HEK293 (cell line): Measurements from ENCODE around the gene RAB28.

Source experiments
- CTCF ChIA-PET: fragments of 350-600 bp; formaldehyde crosslinking; extraction: SDS; loops from one replicate; lab custom pipeline; 2021; ENCODE audit warnings: antibody characterized with exemption; lab: Yijun Ruan, JAX
- POLR2A ChIA-PET: fragments of 300-600 bp; formaldehyde crosslinking; extraction: SDS; loops from one replicate; lab custom pipeline; 2020; ENCODE audit warnings: antibody characterized with exemption, inconsistent platforms; lab: Yijun Ruan, JAX
- H3K27ac ChIP-seq: fragments of 200-500 bp; sonication (Bioruptor generic); 2 replicates; pipeline ENCODE4 v1.5.1; 2014; ENCODE audit warnings: low read depth, low read length, control low read depth, inconsistent platforms; ENCODE audit errors: extremely low read depth
- H3K36me3 ChIP-seq, 2 experiments: fragments of 200-500 bp in 1 of 2; sonication (Bioruptor generic) in 1 of 2; 1 replicate in 1 of 2; 2 replicates in 1 of 2; pipeline ENCODE4 v1.5.1; 2014 to 2017; ENCODE audit warnings: inconsistent platforms in 2 of 2, low read length in 2 of 2; ENCODE audit not compliant: control insufficient read depth in 2 of 2, insufficient read depth in 1 of 2
- H3K4me1 ChIP-seq: fragments of 200-500 bp; sonication (Bioruptor generic); 2 replicates; pipeline ENCODE4 v1.5.1; 2014; ENCODE audit warnings: mild to moderate bottlenecking, low read length, inconsistent platforms; ENCODE audit not compliant: control insufficient read depth, insufficient read depth
- H3K4me3 ChIP-seq: 2 replicates; pipeline ENCODE4 v1.5.1; 2011; ENCODE audit warnings: low read depth, mild to moderate bottlenecking, control low read depth, low read length, moderate library complexity
- H3K9me3 ChIP-seq: fragments of 200-500 bp; sonication (Bioruptor generic); 2 replicates; pipeline ENCODE4 v1.5.1; 2014; ENCODE audit warnings: low read depth, low read length, inconsistent platforms; ENCODE audit not compliant: control insufficient read depth, insufficient read depth
- GFI1B ChIP-seq: fragments of 450-650 bp; formaldehyde crosslinking; IDR thresholded peaks from 2 replicates; pipeline ENCODE4 v1.5.1; 2016; ENCODE audit warnings: missing biosample characterization, missing genetic modification characterization
- GLI2 ChIP-seq: fragments of 450-650 bp; formaldehyde crosslinking; IDR thresholded peaks from 2 replicates; pipeline ENCODE4; 2017; ENCODE audit warnings: missing biosample characterization, missing genetic modification characterization, low read depth, borderline replicate concordance
- GLIS2 ChIP-seq: fragments of 450-650 bp; formaldehyde crosslinking; IDR thresholded peaks from 2 replicates; pipeline ENCODE4 v1.5.1; 2016; ENCODE audit warnings: missing biosample characterization, missing genetic modification characterization
- HOXA7 ChIP-seq: sonication (generic); formaldehyde crosslinking; IDR thresholded peaks from 2 replicates; pipeline ENCODE4 v1.8.1; 2022; ENCODE audit warnings: missing genetic modification reagents, borderline replicate concordance
- IKZF3 ChIP-seq: fragments of 450-650 bp; IDR thresholded peaks from 2 replicates; pipeline ENCODE4 v1.5.0; 2018; ENCODE audit warnings: missing biosample characterization, mild to moderate bottlenecking, missing genetic modification characterization, moderate library complexity
- KLF8 ChIP-seq: fragments of 450-650 bp; formaldehyde crosslinking; IDR thresholded peaks from 2 replicates; pipeline ENCODE4 v1.5.1; 2016; ENCODE audit warnings: missing biosample characterization, missing genetic modification characterization
- SALL2 ChIP-seq: fragments of 450-650 bp; formaldehyde crosslinking; IDR thresholded peaks from 2 replicates; pipeline ENCODE4 v1.5.0; 2017; ENCODE audit warnings: missing biosample characterization, mild to moderate bottlenecking, missing genetic modification characterization, borderline replicate concordance
- TCF7L2 ChIP-seq: IDR thresholded peaks from 2 replicates; pipeline ENCODE4 v1.6.1; 2011; ENCODE audit warnings: low read depth, mild to moderate bottlenecking, inconsistent platforms, low read length, moderate library complexity, borderline replicate concordance
- ZNF10 ChIP-seq: fragments of 450-650 bp; formaldehyde crosslinking; IDR thresholded peaks from 2 replicates; pipeline ENCODE4 v1.5.1; 2017; ENCODE audit warnings: missing biosample characterization, missing genetic modification characterization
- ZNF133 ChIP-seq: fragments of 450-650 bp; formaldehyde crosslinking; IDR thresholded peaks from 2 replicates; pipeline ENCODE4 v1.5.1; 2016; ENCODE audit warnings: missing biosample characterization, missing genetic modification characterization
- ZNF2 ChIP-seq: fragments of 450-650 bp; formaldehyde crosslinking; IDR thresholded peaks from 2 replicates; pipeline ENCODE4 v1.5.1; 2016; ENCODE audit warnings: missing biosample characterization, missing genetic modification characterization
- ZNF266 ChIP-seq: fragments of 450-650 bp; formaldehyde crosslinking; IDR thresholded peaks from 2 replicates; pipeline ENCODE4 v1.5.1; 2016; ENCODE audit warnings: missing biosample characterization, missing genetic modification characterization, low read depth
- ZNF341 ChIP-seq: fragments of 450-650 bp; formaldehyde crosslinking; IDR thresholded peaks from 2 replicates; pipeline ENCODE4; 2016; ENCODE audit warnings: low read depth, missing biosample characterization, missing genetic modification characterization
- ZNF354C ChIP-seq: fragments of 450-650 bp; formaldehyde crosslinking; IDR thresholded peaks from 2 replicates; pipeline ENCODE4 v1.5.1; 2016; ENCODE audit warnings: missing biosample characterization, missing genetic modification characterization, low read depth, borderline replicate concordance
- ZNF473 ChIP-seq: fragments of 450-650 bp; formaldehyde crosslinking; IDR thresholded peaks from 2 replicates; pipeline ENCODE4 v1.5.1; 2017; ENCODE audit warnings: missing biosample characterization, missing genetic modification characterization
- ZNF585B ChIP-seq: fragments of 450-650 bp; formaldehyde crosslinking; IDR thresholded peaks from 2 replicates; pipeline ENCODE4 v1.5.1; 2016; ENCODE audit warnings: missing biosample characterization, missing genetic modification characterization
- ZNF621 ChIP-seq: fragments of 450-650 bp; formaldehyde crosslinking; IDR thresholded peaks from 2 replicates; pipeline ENCODE4 v1.5.1; 2017; ENCODE audit warnings: missing biosample characterization, missing genetic modification characterization
- ZNF768 ChIP-seq: fragments of 450-650 bp; formaldehyde crosslinking; IDR thresholded peaks from 2 replicates; pipeline ENCODE4 v1.5.1; 2018; ENCODE audit warnings: missing biosample characterization, mild to moderate bottlenecking, missing genetic modification characterization
- ZNF776 ChIP-seq: fragments of 450-650 bp; formaldehyde crosslinking; IDR thresholded peaks from 2 replicates; pipeline ENCODE4 v1.5.0; 2017; ENCODE audit warnings: missing biosample characterization, missing genetic modification characterization, borderline replicate concordance
- ZNF785 ChIP-seq: fragments of 450-650 bp; formaldehyde crosslinking; IDR thresholded peaks from 2 replicates; pipeline ENCODE4 v1.5.1; 2016; ENCODE audit warnings: missing biosample characterization, missing genetic modification characterization
- ZNF792 ChIP-seq: fragments of 450-650 bp; formaldehyde crosslinking; IDR thresholded peaks from 2 replicates; pipeline ENCODE4 v1.5.1; 2016; ENCODE audit warnings: missing biosample characterization, missing genetic modification characterization
- ZNF843 ChIP-seq: fragments of 450-650 bp; formaldehyde crosslinking; IDR thresholded peaks from 2 replicates; pipeline ENCODE4 v1.5.1; 2016; ENCODE audit warnings: missing biosample characterization, missing genetic modification characterization
- TF ChIP-seq, protein P1 (sequence below): fragments of 450-650 bp; formaldehyde crosslinking; IDR thresholded peaks from 2 replicates; pipeline ENCODE4 v1.5.1; 2016; ENCODE audit warnings: missing biosample characterization, missing genetic modification characterization
- TF ChIP-seq, protein P2 (sequence below): fragments of 450-650 bp; formaldehyde crosslinking; IDR thresholded peaks from 2 replicates; pipeline ENCODE4 v1.5.1; 2016; ENCODE audit warnings: missing biosample characterization, missing genetic modification characterization
- TF ChIP-seq, protein P3 (sequence below): fragments of 450-650 bp; formaldehyde crosslinking; IDR thresholded peaks from 2 replicates; pipeline ENCODE4 v1.5.1; 2016; ENCODE audit warnings: missing biosample characterization, missing genetic modification characterization
- TF ChIP-seq, protein P4 (sequence below): fragments of 450-650 bp; formaldehyde crosslinking; IDR thresholded peaks from 2 replicates; pipeline ENCODE4 v1.5.1; 2017; ENCODE audit warnings: missing biosample characterization, missing genetic modification characterization
- TF ChIP-seq, protein P5 (sequence below): fragments of 450-650 bp; formaldehyde crosslinking; IDR thresholded peaks from 2 replicates; pipeline ENCODE4 v1.5.1; 2017; ENCODE audit warnings: missing biosample characterization, missing genetic modification characterization

Gene RAB28

DNA sequence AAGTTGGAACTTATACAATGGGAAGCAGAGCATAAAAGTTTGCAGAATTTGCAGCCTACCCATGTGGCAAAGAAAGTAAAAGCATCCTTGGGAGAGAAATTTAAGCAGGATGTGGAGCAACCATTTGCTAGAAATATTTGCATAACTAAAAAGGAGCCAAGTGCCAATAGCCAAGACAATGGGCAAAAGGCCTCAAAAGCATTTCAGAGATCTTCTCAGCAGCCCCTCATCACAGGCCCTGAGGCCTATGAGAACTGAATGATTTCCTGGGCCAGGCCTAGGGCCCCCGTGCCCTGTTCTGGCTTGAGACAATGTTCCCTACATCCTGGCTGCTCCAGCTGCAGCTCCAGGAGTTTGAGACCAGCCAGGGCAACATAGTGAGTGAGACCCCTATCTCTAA lies 25.3 kb upstream of the RAB28 start:
- TF ChIP-seq ZNF792 (tag by site-specific recombination) (no peak), GLI2 (tag by site-specific recombination) (no peak), SALL2 (tag by site-specific recombination) (no peak), ZNF843 (tag by site-specific recombination) (no peak), ZNF585B (tag by site-specific recombination) (no peak), HOXA7 (no peak), TCF7L2 (no peak), ZNF776 (no peak), ZNF133 (no peak), ZNF266 (tag by site-specific recombination) (no peak), GLIS2 (tag by site-specific recombination) (no peak), ZNF2 (tag by site-specific recombination) (no peak), ZNF473 (tag by site-specific recombination) (no peak), IKZF3 (no peak), ZNF621 (tag by site-specific recombination) (no peak)
- TF ChIP-seq, protein P1, sequence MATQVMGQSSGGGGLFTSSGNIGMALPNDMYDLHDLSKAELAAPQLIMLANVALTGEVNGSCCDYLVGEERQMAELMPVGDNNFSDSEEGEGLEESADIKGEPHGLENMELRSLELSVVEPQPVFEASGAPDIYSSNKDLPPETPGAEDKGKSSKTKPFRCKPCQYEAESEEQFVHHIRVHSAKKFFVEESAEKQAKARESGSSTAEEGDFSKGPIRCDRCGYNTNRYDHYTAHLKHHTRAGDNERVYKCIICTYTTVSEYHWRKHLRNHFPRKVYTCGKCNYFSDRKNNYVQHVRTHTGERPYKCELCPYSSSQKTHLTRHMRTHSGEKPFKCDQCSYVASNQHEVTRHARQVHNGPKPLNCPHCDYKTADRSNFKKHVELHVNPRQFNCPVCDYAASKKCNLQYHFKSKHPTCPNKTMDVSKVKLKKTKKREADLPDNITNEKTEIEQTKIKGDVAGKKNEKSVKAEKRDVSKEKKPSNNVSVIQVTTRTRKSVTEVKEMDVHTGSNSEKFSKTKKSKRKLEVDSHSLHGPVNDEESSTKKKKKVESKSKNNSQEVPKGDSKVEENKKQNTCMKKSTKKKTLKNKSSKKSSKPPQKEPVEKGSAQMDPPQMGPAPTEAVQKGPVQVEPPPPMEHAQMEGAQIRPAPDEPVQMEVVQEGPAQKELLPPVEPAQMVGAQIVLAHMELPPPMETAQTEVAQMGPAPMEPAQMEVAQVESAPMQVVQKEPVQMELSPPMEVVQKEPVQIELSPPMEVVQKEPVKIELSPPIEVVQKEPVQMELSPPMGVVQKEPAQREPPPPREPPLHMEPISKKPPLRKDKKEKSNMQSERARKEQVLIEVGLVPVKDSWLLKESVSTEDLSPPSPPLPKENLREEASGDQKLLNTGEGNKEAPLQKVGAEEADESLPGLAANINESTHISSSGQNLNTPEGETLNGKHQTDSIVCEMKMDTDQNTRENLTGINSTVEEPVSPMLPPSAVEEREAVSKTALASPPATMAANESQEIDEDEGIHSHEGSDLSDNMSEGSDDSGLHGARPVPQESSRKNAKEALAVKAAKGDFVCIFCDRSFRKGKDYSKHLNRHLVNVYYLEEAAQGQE (tag by site-specific recombination): no peak
- TF ChIP-seq, protein P2, sequence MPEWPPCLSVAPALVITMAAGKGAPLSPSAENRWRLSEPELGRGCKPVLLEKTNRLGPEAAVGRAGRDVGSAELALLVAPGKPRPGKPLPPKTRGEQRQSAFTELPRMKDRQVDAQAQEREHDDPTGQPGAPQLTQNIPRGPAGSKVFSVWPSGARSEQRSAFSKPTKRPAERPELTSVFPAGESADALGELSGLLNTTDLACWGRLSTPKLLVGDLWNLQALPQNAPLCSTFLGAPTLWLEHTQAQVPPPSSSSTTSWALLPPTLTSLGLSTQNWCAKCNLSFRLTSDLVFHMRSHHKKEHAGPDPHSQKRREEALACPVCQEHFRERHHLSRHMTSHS: no peak
- TF ChIP-seq, all 188 proteins: peak for 0
- no peak overlapping the region for H3K4me3 ChIP-seq
- no peak overlapping the region for H3K27ac ChIP-seq
- CTCF ChIA-PET: no interaction called here
- H3K9me3 ChIP-seq: no peaks in the 10 kb centered on the region
- H3K4me1 ChIP-seq: no peaks in the 10 kb centered on the region
- POLR2A ChIA-PET: no interaction called here
- H3K36me3 ChIP-seq: no peaks in the 10 kb centered on the region

DNA sequence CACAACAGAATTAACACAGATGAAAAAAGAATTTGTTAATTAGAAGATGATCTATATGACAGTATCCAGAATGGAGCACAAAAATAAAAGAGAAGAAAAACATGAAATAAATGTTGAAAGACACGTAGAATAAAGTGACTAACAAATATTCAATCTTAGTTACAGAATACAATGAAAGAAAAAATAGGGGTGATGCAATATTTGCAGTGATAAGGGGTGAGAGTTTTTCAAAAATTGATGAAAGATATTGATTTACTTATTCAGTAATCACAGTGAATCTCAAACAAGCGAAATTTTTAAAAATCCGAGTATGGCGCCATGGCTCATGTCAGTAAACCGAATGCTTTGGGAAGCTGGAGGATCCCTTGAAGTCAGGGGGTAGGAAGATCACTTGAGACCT lies 20.2 kb upstream of the RAB28 start:
- Histone ChIP-seq H3K36me3 (no peaks in the 10 kb centered on the region), H3K27ac (no peak overlapping the region), H3K4me1 (no peaks in the 10 kb centered on the region), H3K4me3 (no peak overlapping the region), H3K9me3 (no peaks in the 10 kb centered on the region)
- no peak for TF ChIP-seq ZNF341 (tag by site-specific recombination)
- TF ChIP-seq GFI1B (tag by site-specific recombination): no peak
- TF ChIP-seq ZNF354C (tag by site-specific recombination): no peak
- TF ChIP-seq, protein P3, sequence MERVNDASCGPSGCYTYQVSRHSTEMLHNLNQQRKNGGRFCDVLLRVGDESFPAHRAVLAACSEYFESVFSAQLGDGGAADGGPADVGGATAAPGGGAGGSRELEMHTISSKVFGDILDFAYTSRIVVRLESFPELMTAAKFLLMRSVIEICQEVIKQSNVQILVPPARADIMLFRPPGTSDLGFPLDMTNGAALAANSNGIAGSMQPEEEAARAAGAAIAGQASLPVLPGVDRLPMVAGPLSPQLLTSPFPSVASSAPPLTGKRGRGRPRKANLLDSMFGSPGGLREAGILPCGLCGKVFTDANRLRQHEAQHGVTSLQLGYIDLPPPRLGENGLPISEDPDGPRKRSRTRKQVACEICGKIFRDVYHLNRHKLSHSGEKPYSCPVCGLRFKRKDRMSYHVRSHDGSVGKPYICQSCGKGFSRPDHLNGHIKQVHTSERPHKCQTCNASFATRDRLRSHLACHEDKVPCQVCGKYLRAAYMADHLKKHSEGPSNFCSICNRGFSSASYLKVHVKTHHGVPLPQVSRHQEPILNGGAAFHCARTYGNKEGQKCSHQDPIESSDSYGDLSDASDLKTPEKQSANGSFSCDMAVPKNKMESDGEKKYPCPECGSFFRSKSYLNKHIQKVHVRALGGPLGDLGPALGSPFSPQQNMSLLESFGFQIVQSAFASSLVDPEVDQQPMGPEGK: no peak
- TF ChIP-seq ZNF785 (tag by site-specific recombination): no peak
- TF ChIP-seq ZNF768 (tag by site-specific recombination): no peak
- no peak for TF ChIP-seq ZNF10 (tag by site-specific recombination)
- TF ChIP-seq, protein P4, sequence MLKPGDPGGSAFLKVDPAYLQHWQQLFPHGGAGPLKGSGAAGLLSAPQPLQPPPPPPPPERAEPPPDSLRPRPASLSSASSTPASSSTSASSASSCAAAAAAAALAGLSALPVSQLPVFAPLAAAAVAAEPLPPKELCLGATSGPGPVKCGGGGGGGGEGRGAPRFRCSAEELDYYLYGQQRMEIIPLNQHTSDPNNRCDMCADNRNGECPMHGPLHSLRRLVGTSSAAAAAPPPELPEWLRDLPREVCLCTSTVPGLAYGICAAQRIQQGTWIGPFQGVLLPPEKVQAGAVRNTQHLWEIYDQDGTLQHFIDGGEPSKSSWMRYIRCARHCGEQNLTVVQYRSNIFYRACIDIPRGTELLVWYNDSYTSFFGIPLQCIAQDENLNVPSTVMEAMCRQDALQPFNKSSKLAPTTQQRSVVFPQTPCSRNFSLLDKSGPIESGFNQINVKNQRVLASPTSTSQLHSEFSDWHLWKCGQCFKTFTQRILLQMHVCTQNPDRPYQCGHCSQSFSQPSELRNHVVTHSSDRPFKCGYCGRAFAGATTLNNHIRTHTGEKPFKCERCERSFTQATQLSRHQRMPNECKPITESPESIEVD (tag by site-specific recombination): no peak
- TF ChIP-seq, protein P5, sequence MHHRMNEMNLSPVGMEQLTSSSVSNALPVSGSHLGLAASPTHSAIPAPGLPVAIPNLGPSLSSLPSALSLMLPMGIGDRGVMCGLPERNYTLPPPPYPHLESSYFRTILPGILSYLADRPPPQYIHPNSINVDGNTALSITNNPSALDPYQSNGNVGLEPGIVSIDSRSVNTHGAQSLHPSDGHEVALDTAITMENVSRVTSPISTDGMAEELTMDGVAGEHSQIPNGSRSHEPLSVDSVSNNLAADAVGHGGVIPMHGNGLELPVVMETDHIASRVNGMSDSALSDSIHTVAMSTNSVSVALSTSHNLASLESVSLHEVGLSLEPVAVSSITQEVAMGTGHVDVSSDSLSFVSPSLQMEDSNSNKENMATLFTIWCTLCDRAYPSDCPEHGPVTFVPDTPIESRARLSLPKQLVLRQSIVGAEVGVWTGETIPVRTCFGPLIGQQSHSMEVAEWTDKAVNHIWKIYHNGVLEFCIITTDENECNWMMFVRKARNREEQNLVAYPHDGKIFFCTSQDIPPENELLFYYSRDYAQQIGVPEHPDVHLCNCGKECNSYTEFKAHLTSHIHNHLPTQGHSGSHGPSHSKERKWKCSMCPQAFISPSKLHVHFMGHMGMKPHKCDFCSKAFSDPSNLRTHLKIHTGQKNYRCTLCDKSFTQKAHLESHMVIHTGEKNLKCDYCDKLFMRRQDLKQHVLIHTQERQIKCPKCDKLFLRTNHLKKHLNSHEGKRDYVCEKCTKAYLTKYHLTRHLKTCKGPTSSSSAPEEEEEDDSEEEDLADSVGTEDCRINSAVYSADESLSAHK (tag by site-specific recombination): no peak
- no peak for TF ChIP-seq KLF8 (tag by site-specific recombination)
- POLR2A ChIA-PET: no interaction called here
- CTCF ChIA-PET: no interaction called here
